NCI-H345 treated with DMSO at 0.1 percent for 48 hours (cell line): ENCODE data around the gene CEACAM16.
"Not testable (repeated sequence)": the region's sequence is repeated elsewhere in the genome, so short reads cannot be mapped to it uniquely, and the experiment has no call there.

Experiments
- DNase-seq: peaks from one replicate; lab custom pipeline; 2025; ENCODE audit not compliant: unreplicated experiment; lab: John Stamatoyannopoulos, UW

Gene CEACAM16

DNA sequence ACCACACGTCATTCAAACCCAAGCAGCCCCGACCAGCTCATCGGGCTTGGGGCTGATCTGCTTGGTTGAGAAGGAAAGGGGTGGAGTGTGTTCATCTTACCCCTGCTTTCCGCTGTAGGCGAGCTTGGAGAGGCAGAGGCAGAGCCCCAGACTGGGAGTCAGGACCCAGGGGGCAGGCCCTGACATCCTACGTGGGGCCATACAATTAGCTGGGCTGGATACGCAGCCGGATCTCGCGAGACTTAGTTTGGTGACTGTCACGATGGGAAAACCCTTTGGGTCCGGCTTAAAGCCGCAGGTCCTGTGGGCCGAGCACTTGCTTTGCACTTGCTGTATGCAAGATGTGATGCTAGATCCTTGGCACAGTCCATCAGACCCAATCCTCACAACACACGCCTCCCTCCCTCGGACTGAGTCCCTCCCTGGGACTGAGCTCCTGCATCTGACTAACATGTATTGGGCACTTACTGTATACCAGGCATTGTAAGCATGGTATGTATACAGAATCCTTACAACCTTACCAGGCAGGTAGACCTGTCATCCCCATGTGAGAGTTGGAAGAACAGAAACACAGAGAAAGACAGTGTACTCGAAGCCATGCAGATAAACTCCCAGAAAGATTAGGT lies 3.7 kb downstream of the CEACAM16 start:
- no peak for DNase-seq

DNA sequence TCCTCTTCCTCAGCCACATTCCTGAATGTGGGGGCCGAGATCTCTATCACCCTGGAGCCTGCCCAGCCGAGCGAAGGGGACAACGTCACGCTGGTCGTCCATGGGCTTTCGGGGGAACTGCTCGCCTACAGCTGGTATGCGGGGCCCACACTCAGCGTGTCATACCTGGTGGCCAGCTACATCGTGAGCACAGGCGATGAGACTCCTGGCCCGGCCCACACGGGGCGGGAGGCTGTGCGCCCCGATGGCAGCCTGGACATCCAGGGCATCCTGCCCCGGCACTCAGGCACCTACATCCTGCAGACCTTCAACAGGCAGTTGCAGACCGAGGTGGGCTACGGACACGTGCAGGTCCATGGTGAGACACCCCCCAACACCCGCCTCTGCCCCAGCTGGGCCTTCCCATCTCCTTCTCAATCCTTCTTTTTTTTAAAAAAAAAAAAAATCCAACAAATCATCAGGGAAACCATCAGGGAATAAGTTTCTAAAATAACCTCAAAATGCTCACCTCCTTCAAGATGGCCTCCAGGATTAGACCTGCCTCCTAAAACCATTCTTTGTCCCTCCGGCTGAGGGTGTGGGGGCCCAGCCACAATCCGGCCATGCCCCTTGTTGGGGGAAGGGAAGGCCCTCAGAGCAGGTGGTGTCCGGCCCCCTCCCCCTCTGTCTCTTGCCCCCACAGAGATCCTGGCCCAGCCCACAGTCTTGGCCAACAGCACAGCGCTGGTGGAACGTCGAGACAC lies 4.6 kb downstream of the CEACAM16 start:
- DNase-seq, result no peak

- no peak for DNase-seq
These were observed 6.0 kb downstream of the CEACAM16 start for GRCh38 chr19:44704982-44705381.

- no peak for DNase-seq
These were observed 6.6 kb downstream of the CEACAM16 start for GRCh38 chr19:44705502-44706010.

DNA sequence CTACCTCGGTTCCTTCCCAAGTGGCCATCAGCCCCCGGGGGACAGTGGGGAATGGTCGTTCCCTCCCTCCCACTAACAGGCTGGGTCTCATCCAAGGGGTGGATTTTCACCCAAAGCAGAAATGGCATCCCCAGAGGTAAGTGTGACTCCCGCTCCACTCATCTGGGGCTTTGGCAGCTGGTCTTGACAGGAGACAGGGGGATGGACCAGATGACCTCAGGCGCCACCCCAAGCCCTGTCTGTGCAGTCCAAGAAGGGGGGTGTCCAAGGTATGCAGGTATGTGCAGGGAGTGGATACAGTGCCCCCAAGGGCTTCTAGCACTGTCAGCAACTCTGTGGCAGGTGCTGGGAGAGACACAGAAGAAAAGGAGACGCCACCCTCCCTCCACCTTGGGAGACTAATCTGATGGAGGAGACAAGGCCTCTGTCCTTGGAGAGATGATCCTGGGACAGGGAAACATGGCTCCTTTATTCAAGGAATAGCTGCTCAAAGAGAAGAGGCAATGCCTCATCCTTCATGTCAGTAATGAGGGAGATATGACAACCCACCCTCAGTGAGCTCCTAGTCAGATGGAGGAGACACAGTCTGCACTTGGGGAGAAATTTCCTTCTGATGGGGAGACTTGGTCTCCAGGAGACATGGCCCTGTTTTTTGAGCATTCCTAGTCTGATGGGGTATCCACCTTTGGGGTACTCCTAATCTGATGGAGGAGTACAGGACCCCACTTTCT lies 7.7 kb downstream of the CEACAM16 start:
- DNase-seq, result no peak

GRCh38 chr19:44707794-44708193 lies 8.8 kb downstream of the CEACAM16 start:
- DNase-seq, result no peak

DNA sequence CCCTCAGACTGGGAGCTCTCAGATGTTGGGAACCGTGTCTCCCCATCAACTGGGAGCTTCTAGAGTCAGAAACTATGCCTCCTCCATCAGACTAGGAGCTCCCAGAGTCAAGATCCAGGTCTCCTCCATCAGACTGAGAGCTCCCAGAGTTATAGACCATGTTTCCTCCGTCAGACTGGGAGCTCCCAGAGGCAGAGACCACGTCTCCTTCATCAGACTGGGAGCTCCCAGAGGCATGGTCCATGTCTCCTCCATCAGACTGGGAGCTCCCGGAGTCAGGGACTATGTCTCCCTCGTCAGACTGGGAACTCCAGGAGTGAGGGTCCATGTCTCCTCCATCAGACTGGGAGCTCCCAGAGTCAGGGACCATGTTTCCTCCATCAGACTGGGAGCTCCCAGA lies 10.0 kb downstream of the CEACAM16 start:
- no peak for DNase-seq

- not testable (repeated sequence) for DNase-seq
These were observed 10.7 kb downstream of the CEACAM16 start for GRCh38 chr19:44709434-44710266.

DNA sequence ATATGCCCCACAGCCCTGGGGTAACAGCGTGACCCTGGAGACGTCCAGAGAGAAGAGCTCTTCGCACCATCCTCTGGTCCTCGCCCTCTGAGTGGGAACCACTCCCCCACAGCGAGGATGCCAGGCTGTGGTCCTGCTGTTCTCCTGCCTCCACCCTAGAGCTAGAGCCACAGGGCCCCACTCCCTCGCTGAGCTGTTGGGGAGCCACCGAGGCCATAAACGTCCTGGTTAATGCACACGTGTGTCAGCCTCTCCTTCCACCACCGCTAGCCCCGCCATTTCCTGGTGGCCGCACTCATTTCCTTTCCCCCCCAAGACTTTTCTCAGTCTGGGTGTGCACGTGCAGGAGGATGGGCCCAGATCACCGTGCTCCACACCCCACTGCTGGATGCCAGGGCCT lies 11.5 kb downstream of the CEACAM16 start:
- no peak for DNase-seq

GRCh38 chr19:44712864-44713515 lies 14.0 kb downstream of the CEACAM16 start:
- no peak for DNase-seq

DNA sequence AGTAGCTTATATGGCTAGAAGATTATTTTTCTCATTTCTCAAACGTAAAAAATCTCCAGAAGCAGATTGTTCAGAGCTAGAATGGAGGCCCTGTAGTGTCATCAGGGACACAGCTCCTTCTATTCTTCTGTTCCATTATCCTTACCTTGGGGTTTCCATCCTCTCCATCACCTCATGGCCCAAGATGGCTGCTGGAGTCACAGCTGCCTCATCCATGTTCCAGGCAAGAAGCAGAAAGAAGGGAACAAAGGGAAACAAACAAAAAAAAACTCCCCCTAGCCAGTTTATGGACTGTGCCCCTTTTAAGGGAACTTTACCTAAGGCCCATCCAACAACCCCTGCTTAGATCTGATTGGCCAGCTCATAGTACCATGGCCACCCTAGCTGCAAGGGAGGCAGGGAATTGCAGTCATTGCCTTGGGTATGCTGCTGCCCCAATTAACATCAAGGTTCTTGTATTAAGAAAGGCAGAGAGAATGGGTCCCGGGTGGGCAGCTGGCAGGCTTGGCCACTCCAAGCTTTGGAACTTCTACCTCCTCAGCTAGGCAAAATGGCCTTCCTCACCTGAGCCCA lies 15.7 kb downstream of the CEACAM16 start:
- DNase-seq, result no peak

- DNase-seq, result no peak
These were observed 18.7 kb downstream of the CEACAM16 start for GRCh38 chr19:44717603-44718002.

GRCh38 chr19:44718441-44719261 lies 19.7 kb downstream of the CEACAM16 start:
- no peak for DNase-seq

GRCh38 chr19:44719262-44719701 lies 20.3 kb downstream of the CEACAM16 start:
- DNase-seq, result no peak

DNA sequence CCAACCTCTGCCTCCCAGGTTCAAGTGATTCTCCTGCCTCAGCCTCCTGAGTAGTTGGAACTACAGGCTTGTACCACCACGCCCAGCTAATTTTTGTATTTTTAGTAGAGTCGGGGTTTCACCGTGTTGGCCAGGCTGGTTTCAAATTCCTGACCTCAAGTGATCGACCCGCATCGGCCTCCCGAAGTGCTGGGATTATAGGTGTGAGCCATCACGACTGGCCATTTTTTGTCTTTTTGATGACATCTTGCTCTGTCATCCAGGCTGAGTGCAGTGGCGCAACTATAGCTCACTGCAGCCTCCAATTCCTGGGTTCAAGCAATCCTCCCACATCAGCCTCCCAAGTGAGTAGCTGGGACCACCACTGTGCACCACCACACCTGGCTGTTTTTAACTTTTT lies 21.4 kb downstream of the CEACAM16 start:
- not testable (repeated sequence) for DNase-seq

GRCh38 chr19:44720945-44721344 lies 22.0 kb downstream of the CEACAM16 start:
- no peak for DNase-seq

GRCh38 chr19:44721369-44721768 lies 22.4 kb downstream of the CEACAM16 start:
- DNase-seq, result not testable (repeated sequence)

DNA sequence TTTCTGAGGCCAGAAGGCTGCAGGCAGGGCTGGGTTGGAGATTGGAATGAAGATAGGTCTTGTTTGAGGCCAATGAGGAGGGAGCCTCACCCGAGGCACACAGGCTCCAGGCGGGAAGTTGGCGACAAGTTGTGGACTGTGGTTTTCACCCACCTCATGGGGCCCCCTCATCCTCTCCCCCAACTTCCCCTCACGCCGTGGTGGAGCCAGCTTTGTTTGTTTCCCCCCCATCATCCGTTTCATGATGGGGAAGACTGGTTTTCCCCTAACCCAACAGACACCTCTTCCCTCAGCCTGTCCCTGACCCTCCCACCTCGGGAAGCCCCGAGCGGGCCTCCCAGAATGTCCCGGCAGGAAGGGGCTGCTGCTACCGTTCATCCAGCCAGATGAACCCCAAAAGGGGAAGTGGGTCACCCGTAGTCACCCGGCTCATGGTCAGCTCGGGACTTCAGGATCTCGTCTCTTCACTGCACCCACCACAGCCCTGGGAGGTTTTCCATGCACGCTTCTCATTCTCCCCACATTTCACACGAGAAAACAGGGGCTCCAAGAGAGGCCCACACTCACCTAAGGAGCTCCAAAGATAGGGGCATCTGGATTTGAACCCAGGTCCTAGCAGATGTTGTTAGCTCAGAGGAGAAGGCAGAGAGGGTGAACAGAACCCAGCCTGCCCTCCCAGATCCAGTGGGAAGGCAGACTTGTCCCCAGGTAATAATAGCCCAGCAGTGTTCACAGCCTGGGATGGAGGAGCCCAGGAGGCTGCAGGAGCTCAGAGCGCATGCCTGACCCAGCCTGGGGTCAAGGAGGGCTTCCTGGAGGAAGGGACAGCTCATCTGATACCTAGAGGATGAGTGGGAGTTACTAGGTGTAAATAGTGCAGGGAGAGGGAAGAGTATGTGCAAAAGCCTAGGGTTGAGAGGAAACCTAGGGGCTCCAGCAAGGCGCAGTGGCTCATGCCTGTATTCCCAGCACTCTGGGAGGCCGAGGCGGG lies 23.5 kb downstream of the CEACAM16 start:
- DNase-seq, result no peak
